Superior temporal gyrus (tissue), 1 donor: ENCODE results near the gene APLP1.
"Not testable (repeated sequence)": the region's sequence is repeated elsewhere in the genome, so short reads cannot be mapped to it uniquely, and the experiment has no call there.

ENCODE experiments used
- DNase-seq: peaks from one replicate; pipeline ENCODE4 v3.0.0-alpha.2; 2016; ENCODE audit errors: extremely low spot score

Gene APLP1

GRCh38 chr19:35852029-35852780, 16.2 kb upstream of the APLP1 start, which contains the start of gene NPHS1:
Gene NPHS1 (minus strand): TSS chr19:35852504. CDS start chr19:35851837, 667 bp downstream.
- no peak for DNase-seq

DNA sequence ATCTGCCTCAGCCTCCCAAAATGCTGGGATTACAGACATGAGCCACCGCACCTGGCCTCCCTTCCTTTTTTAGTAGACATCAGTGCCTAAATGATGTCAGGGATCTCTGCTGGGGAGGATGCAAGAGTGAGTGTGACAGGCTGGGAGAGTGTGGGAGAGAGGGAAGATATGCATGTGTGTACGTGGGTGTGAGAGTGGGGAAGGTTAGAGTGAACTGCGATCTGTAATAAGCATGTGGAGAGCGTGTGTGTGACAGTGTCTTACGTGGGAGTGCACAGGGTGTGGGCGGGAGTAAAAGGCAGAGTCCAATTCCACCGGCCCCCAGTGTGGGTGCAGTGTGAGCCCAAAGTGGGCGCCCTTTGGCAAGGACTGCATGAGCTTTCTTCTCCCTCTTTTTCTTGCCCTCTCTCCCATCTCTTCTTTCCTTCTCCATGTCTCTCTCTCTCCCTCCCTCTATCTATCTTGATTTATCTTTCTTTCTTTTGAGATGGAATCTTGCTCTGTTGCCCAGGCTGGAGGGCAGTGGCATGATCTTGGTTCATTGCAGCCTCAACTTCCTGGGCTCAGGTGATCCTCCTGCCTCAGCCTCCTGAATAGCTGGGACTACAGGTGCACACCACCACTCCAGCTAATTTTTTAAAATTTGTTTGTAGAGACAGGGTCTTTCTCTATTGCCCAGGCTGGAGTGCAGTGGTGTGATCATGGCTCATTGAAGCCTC, 15.2 kb upstream of the APLP1 start:
- no peak for DNase-seq

DNA sequence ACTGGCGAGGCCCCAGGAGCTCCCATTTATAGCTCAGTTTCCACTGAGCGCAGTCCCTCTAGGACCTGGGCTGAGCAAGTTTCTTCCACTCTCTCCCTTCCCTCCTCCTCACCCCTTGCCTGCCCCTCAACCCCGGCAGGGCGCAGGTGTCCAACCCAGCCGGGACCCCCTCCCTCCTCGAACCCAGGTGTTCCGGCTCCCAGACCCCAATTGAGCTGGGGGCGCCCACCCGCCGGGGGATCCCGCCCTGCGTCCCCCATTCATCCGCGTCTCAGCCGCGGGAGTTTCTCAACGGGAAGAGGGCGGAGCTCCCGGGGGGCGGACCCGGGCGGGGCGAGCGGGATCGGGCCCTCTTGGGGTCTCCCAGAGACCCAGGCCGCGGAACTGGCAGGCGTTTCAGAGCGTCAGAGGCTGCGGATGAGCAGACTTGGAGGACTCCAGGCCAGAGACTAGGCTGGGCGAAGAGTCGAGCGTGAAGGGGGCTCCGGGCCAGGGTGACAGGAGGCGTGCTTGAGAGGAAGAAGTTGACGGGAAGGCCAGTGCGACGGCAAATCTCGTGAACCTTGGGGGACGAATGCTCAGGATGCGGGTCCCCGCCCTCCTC, 11.7 kb upstream of the APLP1 start, which contains the start of gene KIRREL2:
TSS of gene KIRREL2 (plus strand) at position 366 of the 604 bp plus-strand sequence. CDS start at position 575, 209 bp downstream.
- no peak for DNase-seq

DNA sequence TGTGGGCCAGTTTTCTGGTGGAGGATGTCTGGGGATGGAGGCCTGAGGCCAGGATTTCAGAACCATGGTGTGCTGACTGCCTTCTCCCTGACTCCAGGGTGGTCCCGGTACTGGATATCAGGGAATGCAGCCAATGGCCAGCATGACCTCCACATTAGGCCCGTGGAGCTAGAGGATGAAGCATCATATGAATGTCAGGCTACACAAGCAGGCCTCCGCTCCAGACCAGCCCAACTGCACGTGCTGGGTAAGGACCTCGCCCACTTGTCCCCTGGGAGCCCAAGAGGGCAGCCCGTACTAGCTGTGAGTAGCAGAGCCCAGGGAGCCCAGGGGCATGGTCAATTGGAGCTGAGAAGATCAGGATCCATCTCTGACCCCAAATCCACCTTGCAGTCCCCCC, 10.1 kb upstream of the APLP1 start:
- DNase-seq: no peak

GRCh38 chr19:35859414-35859813, 9.0 kb upstream of the APLP1 start:
- DNase-seq: no peak

GRCh38 chr19:35860436-35860817, 7.9 kb upstream of the APLP1 start:
- DNase-seq: no peak

DNA sequence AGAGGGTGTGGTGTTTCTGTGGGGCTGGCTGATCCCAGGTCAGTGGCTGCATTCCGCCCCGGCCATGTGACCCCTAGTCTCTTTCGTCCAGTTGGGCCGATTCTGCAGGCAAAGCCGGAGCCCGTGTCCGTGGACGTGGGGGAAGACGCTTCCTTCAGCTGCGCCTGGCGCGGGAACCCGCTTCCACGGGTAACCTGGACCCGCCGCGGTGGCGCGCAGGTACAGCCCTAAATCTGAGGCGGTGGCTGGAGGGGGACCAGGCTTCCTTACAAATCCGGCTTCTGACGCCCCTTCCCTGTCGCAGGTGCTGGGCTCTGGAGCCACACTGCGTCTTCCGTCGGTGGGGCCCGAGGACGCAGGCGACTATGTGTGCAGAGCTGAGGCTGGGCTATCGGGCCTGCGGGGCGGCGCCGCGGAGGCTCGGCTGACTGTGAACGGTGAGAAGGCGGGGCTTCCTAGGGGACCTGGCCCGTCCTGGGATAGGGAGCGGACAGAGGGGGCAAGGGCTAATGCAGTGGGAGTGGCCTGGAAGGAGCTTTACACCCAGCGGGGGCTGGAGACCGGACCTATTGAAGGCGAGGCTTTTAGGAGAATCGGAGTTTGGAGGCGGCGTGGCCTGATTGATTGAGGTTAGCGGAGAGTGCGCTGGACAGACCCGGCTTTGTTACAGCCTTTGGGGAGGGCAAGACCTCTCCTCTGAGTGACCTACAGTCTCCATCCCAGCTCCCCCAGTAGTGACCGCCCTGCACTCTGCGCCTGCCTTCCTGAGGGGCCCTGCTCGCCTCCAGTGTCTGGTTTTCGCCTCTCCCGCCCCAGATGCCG, 7.3 kb upstream of the APLP1 start:
- no peak for DNase-seq

- no peak for DNase-seq
These were observed 6.7 kb upstream of the APLP1 start for GRCh38 chr19:35861640-35862160.

- no peak for DNase-seq
These were observed 5.8 kb upstream of the APLP1 start for GRCh38 chr19:35862528-35862927.

DNA sequence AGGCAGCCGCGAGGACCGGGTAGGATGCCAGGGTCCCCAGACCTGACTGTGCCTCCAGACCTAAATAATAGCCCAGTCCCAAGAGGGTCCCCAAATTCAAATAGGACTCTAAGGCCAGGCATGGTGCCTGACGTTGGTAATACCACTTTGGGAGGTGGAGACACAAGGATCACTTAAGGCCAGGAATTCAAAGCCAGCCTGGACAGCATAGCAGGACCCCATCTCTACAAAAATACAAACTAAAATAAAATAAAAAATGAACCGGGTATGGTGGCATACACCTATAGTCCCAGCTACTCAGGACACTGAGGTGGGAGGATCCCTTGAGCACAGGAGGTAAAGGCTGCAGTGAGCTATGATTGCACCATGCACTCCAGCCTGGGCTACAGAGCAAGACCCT, 5.4 kb upstream of the APLP1 start:
- no peak for DNase-seq

DNA sequence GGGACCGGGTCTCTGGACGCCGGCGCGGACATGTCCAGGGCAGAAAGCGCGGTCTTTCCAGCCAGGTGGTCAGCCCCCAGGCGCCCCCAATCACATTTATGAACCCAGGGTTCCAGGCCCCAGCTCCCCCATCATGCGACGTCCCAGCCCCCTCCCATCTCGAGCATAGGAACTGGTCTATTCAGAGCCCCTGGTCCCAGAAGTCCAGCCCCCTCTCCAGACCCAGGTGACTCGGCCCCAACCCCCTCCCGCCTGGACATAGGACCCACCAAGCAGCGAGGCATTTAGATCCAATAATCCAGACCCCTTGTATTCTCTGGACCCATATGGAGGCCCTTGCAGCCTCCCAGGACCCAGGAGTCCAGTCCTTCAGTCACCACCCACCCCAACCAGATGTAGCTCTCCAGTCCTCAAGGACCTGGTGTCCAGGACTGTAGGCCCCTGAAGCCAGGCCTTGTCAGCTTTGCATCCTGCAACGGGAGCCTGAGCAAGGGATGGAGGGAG, 501 bp downstream of the APLP1 start:
- no peak for DNase-seq

DNA sequence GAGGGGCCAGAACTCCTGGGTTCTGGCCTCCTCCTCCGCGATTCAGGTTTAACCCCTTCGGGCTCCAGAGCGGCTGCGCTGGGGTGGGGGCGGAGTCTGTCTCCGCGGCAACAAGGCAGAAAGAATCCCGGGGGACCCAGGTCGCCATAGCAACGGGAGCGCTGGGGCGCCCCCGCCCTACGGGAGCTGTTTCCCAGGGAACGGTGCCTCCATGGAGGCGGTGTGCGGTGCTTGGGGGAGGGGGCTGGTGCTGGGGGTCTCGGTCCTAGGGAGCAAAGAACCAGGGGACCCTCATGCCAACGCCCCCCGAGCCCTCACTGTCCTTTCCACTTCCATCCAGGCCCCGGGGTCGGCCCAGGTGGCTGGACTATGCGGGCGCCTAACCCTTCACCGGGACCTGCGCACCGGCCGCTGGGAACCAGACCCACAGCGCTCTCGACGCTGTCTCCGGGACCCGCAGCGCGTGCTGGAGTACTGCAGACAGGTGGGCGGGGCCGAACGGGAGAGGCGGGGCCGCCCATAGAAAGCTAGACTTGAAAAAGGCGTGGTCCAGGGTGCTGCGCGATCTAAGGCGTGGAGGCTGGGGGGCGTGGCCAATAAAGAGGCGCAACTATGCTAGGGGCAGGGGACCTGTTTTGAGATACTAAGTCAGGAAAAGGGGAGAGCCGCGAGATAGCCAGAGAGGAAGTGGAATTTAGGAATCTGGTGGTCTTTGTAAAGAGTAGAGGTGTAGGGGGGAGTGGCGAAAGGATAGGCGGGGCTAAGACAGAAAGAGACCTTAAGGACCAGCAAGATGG, 1.2 kb downstream of the APLP1 start:
- DNase-seq: peak; percentile 82

DNA sequence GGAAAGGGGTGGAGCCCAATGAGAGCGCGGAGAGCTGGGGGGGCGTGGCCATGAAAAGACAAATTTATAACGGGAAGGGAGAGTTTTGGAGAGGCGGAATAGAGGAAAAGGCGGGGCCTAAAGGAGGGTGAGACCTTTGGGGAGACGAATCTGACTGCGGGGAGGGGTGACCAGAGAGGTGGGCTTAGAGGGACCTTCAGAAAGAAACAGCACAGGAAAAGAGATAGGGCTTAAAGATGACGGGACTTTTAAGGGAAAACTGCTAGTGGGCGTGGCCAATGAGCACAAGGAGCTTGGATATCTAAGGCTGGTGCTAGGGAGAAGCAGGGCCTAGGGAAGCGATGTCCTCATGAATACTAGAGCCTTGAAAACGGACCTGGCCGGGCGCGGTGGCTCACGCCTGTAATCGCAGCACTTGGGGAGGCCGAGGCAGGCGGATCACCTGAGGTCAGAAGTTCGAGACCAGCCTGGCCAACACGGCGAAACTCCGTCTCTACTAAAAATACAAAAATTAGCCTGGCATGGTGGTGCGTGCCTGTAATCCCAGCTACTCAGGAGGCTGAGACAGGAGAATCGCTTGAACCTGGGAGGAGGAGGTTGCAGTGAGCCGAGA, 1.9 kb downstream of the APLP1 start:
- DNase-seq: not testable (repeated sequence)

DNA sequence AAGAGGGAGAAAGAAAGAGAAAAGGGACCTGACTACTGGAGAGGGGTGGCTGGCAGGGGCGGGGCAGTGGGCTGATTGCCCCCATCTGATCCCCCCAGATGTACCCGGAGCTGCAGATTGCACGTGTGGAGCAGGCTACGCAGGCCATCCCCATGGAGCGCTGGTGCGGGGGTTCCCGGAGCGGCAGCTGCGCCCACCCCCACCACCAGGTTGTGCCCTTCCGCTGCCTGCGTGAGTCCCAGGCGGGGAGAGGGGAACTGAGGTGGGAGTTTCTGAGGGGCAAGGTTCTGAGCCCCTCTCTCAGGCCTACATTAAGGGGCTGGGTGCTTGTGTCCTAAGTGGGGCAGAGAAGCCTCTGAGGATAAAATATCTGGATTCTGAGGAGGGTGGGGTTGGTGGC, 2.4 kb downstream of the APLP1 start:
- DNase-seq: no peak

GRCh38 chr19:35871611-35872010, 3.2 kb downstream of the APLP1 start:
- no peak for DNase-seq

DNA sequence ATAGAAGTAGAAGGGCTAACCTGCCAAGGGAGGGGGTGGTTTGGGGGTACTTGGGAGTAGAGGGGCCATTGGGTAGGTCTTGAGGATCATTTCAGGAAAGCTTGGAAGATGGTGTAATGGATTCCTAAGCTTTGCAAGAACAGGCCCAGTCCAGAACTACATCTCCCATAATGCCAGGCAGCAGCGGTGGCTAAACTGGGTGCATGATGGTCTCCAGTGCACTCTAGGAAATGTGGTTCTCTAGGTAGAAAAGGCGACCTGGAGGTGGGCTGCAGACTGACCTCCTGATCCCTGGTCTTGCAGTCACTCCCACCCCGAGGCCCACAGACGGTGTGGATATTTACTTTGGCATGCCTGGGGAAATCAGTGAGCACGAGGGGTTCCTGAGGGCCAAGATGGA, 3.8 kb downstream of the APLP1 start:
- no peak for DNase-seq

GRCh38 chr19:35874392-35874930, 6.1 kb downstream of the APLP1 start:
- no peak for DNase-seq

GRCh38 chr19:35879068-35879467, 10.7 kb downstream of the APLP1 start:
- DNase-seq: no peak

- peak; percentile 85 for DNase-seq
These were observed 11.5 kb downstream of the APLP1 start for GRCh38 chr19:35879770-35880317.
